Keratinocyte (primary cell): ENCODE measurements around the gene CDK12. TPM values are rescaled to one million over a fixed set of nuclear protein-coding genes. Genes with fewer than 3 reads are reported as not detected.

ENCODE experiments used
- DNase-seq: peaks from one replicate; pipeline ENCODE4 v3.0.0-alpha.2; 2011; ENCODE audit warnings: low read depth, missing footprints, low spot score
- FAIRE-seq: peaks from 2 replicates; lab custom pipeline; 2011; peaks lifted over from hg19 to GRCh38; lab: Jason Lieb, UNC
- H2AFZ ChIP-seq: 2 replicates; pipeline ENCODE4 v1.6.0; 2012; ENCODE audit warnings: low read length, control low read depth, inconsistent platforms; ENCODE audit not compliant: control insufficient read depth
- H3K27ac ChIP-seq: 2 replicates; pipeline ENCODE4 v1.5.1; 2011; ENCODE audit warnings: low read length; ENCODE audit not compliant: control insufficient read depth, insufficient read depth
- H3K27me3 ChIP-seq: 3 replicates; pipeline ENCODE4 v1.6.0; 2011; ENCODE audit warnings: low read length; ENCODE audit not compliant: control insufficient read depth, insufficient read depth; ENCODE audit errors: extremely low read depth
- H3K36me3 ChIP-seq, 2 experiments: 2 replicates in 1 of 2; 3 replicates in 1 of 2; pipeline ENCODE4 v1.5.1; 2011; ENCODE audit warnings: low read length in 2 of 2, mild to moderate bottlenecking in 1 of 2; ENCODE audit not compliant: control insufficient read depth in 2 of 2, insufficient read depth in 2 of 2; ENCODE audit errors: extremely low read depth in 1 of 2
- H3K4me1 ChIP-seq: 3 replicates; pipeline ENCODE4 v1.5.1; 2011; ENCODE audit warnings: low read length; ENCODE audit not compliant: control insufficient read depth, insufficient read depth; ENCODE audit errors: extremely low read depth
- H3K4me2 ChIP-seq: 3 replicates; pipeline ENCODE4 v1.6.0; 2011; ENCODE audit warnings: low read depth, low read length; ENCODE audit not compliant: control insufficient read depth, insufficient read depth; ENCODE audit errors: extremely low read depth
- H3K4me3 ChIP-seq, 3 experiments: fragments of 200-600 bp in 1 of 3; sonication (generic) in 1 of 3; 2 replicates in 2 of 3; 3 replicates in 1 of 3; pipeline ENCODE4 v1.5.1; 2011 to 2016; ENCODE audit warnings: low read length in 3 of 3, mild to moderate bottlenecking in 3 of 3, control low read depth in 2 of 3, inconsistent platforms in 1 of 3, low read depth in 1 of 3, mixed read lengths in 1 of 3, mixed run types in 1 of 3, moderate library complexity in 1 of 3; ENCODE audit not compliant: control insufficient read depth in 2 of 3, insufficient read depth in 2 of 3; ENCODE audit errors: extremely low read depth in 1 of 3
- H3K79me2 ChIP-seq: 2 replicates; pipeline ENCODE4 v1.6.0; 2012; ENCODE audit warnings: low read length; ENCODE audit not compliant: control insufficient read depth, insufficient read depth
- H3K9ac ChIP-seq: 3 replicates; pipeline ENCODE4 v1.6.0; 2011; ENCODE audit warnings: low read length; ENCODE audit not compliant: control insufficient read depth, insufficient read depth; ENCODE audit errors: extremely low read depth
- H3K9me1 ChIP-seq: 3 replicates; pipeline ENCODE4 v1.6.0; 2011; ENCODE audit warnings: low read length; ENCODE audit not compliant: control insufficient read depth, insufficient read depth; ENCODE audit errors: extremely low read depth
- H3K9me3 ChIP-seq: 2 replicates; pipeline ENCODE4 v1.5.1; 2012; ENCODE audit warnings: low read depth, low read length; ENCODE audit not compliant: control insufficient read depth
- H4K20me1 ChIP-seq: 3 replicates; pipeline ENCODE4 v1.6.0; 2011; ENCODE audit warnings: low read length; ENCODE audit not compliant: control insufficient read depth, insufficient read depth; ENCODE audit errors: extremely low read depth
- EZH2 ChIP-seq: IDR thresholded peaks from one replicate; pipeline ENCODE4 v1.6.1; 2012; ENCODE audit warnings: inconsistent platforms, mild to moderate bottlenecking, low read length, moderate library complexity
- dilution Hi-C: fragments of 300-500 bp; cut with MboI; formaldehyde crosslinking; loops from one replicate; pipeline ENCODE4 v1.7.0; 2020; ENCODE audit warnings: low sequenced_read_pairs; ENCODE audit not compliant: extremely low pct_ligation_motif_present
- polyA minus RNA-seq, 3 experiments: library from RNA; depleted of rRNA, polyadenylated mRNA; stranded (reverse); fragments of >200 nt; gene quantifications; 1 replicate in 1 of 3; 2 replicates in 1 of 3; 3 replicates in 1 of 3; pipeline ENCODE4 v1.2.3, GENCODE V29; 2011
- polyA plus RNA-seq, 5 experiments: library from polyadenylated mRNA; depleted of rRNA in 3 of 5; stranded (reverse) in 3 of 5; stranded (forward) in 1 of 5; unstranded in 1 of 5; fragments of >200 nt; gene quantifications; 1 replicate in 1 of 5; 2 replicates in 3 of 5; 3 replicates in 1 of 5; pipeline versions ENCODE4 v1.2.1 to v1.2.3, GENCODE V29; 2011 to 2012; ENCODE audit warnings: missing spikeins in 2 of 5, low read depth in 1 of 5, low replicate concordance in 1 of 5
- TF ChIP-seq, protein P1 (sequence below), 3 experiments: IDR thresholded peaks in 1 of 3; conservative IDR thresholded peaks in 1 of 3; optimal IDR thresholded peaks in 1 of 3; 2 replicates in 2 of 3; 3 replicates in 1 of 3; pipeline versions ENCODE3 to v1.5.1; 2011; ENCODE audit warnings: low read length in 3 of 3, mild to moderate bottlenecking in 3 of 3, moderate library complexity in 2 of 3, control low read depth in 1 of 3, inconsistent platforms in 1 of 3; ENCODE audit not compliant: insufficient read depth in 2 of 3; ENCODE audit errors: extremely low read depth in 1 of 3

CDK12 gene
- polyA plus RNA-seq, result 25.7 to 26.6 TPM (median 26.2 TPM) in 3 replicates
- polyA plus RNA-seq (2011; ENCODE audit: low read depth), result 18.4 TPM
- 12.7 and 17.8 TPM in 2 replicates for polyA plus RNA-seq (2011; cell fraction: cytosol; rRNA removed)
- 61.9 and 71.1 TPM in 2 replicates for polyA plus RNA-seq (2011; cell fraction: nucleus; rRNA removed)
- polyA plus RNA-seq (2012; ENCODE audit: low replicate concordance), result 17.9 and 26.9 TPM in 2 replicates
- 43.2 to 66.1 TPM (median 52.3 TPM) in 3 replicates for polyA minus RNA-seq
- 24.7 TPM for polyA minus RNA-seq (2011; cell fraction: cytosol; rRNA and poly(A)+ RNA removed)
- polyA minus RNA-seq (2011; cell fraction: nucleus; rRNA and poly(A)+ RNA removed), result 55.0 and 98.7 TPM in 2 replicates

DNA sequence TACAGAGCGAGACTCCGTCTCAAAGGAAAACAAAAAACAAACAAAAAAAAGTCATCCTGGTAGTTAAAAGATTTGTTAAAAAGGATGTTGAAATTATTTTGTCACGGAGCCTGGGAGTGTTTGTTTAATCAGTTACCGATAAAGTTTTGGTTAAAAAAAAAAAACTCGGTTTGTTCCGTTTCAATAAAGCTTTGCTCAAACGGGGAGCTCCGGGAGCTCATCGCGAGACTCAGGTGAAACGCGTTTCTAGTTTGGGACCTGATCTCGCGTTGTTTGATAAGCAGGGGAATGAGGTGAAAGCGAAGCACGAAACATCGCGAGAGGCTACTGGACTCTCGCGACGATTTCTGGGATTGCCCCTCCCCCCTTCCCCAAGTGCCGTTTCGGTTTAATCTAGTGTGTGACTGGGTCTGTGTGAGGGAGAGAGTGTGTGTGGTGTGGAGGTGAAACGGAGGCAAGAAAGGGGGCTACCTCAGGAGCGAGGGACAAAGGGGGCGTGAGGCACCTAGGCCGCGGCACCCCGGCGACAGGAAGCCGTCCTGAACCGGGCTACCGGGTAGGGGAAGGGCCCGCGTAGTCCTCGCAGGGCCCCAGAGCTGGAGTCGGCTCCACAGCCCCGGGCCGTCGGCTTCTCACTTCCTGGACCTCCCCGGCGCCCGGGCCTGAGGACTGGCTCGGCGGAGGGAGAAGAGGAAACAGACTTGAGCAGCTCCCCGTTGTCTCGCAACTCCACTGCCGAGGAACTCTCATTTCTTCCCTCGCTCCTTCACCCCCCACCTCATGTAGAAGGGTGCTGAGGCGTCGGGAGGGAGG is at the start of gene CDK12:
CDK12 (plus strand) TSS at position 374 of the 813 bp plus-strand sequence. CDS start 586 bp downstream, outside the sequence.
- Histone ChIP-seq H3K9me1 (no peaks in the 10 kb centered on the region), H2AFZ (peak within 1 kb of the TSS; percentile 91), H3K79me2 (peaks cover 49% of the 10 kb centered on the region), H3K4me1 (peaks cover 9% of the 10 kb centered on the region), H3K9ac (peak within 1 kb of the TSS; percentile 100), H4K20me1 (peaks cover 24% of the 10 kb centered on the region), H3K36me3 (no peaks in the 10 kb centered on the region), H3K27me3 (no peaks in the 10 kb centered on the region), H3K4me3 (peak within 1 kb of the TSS; percentile 84 to 98 (median 90)), H3K9me3 (no peaks in the 10 kb centered on the region), H3K4me2 (peak within 1 kb of the TSS; percentile 99), H3K27ac (peak within 1 kb of the TSS; percentile 99)
- TF ChIP-seq EZH2, result no peak
- TF ChIP-seq, protein P1, sequence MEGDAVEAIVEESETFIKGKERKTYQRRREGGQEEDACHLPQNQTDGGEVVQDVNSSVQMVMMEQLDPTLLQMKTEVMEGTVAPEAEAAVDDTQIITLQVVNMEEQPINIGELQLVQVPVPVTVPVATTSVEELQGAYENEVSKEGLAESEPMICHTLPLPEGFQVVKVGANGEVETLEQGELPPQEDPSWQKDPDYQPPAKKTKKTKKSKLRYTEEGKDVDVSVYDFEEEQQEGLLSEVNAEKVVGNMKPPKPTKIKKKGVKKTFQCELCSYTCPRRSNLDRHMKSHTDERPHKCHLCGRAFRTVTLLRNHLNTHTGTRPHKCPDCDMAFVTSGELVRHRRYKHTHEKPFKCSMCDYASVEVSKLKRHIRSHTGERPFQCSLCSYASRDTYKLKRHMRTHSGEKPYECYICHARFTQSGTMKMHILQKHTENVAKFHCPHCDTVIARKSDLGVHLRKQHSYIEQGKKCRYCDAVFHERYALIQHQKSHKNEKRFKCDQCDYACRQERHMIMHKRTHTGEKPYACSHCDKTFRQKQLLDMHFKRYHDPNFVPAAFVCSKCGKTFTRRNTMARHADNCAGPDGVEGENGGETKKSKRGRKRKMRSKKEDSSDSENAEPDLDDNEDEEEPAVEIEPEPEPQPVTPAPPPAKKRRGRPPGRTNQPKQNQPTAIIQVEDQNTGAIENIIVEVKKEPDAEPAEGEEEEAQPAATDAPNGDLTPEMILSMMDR (optimal IDR thresholded peaks at IDR 0.05 in 1 of 3, IDR thresholded peaks at IDR 0.05 in 1 of 3, conservative IDR thresholded peaks at IDR 0.05 in 1 of 3; ENCODE audit: extremely low read depth in 1 of 3, insufficient read depth in 2 of 3, low read length in 3 of 3), result no peak
- dilution Hi-C loops, result no loop called here
- DNase-seq, result peak; percentile 96
- FAIRE-seq, result peak; percentile 68

DNA sequence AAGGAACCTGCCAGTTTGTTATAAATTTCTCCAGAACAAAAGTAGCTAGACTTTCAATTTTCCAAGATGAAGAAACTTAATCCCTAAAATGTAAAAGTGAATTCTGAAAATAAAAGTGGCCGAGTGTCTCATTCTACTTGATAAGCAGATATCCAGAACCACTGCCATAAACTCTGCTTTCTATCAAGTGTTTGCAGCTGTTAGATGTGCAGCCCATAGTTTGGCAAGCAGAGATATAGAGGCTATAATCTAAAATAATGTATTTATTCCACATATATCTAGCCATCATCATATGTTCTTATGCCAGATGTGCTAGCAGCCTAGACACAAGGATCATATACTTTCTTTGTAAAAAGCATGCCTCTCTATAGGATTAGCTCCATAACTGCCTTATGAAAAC is 45.1 kb upstream of the CDK12 start:
- no peak overlapping the region for H2AFZ ChIP-seq
- H3K36me3 ChIP-seq, result peaks cover 18 to 24% of the 10 kb centered on the region in 2 experiments
- no peaks in the 10 kb centered on the region for H3K27me3 ChIP-seq
- no peaks in the 10 kb centered on the region for H3K4me1 ChIP-seq
- TF ChIP-seq, protein P1 (optimal IDR thresholded peaks at IDR 0.05 in 1 of 3, IDR thresholded peaks at IDR 0.05 in 1 of 3, conservative IDR thresholded peaks at IDR 0.05 in 1 of 3; ENCODE audit: extremely low read depth in 1 of 3, insufficient read depth in 2 of 3, low read length in 3 of 3), result no peak
- TF ChIP-seq EZH2, result no peak
- no peak for FAIRE-seq
- no peak for DNase-seq
- H3K4me3 ChIP-seq, result no peak overlapping the region
- H3K4me2 ChIP-seq, result no peak overlapping the region
- H3K79me2 ChIP-seq, result no peaks in the 10 kb centered on the region
- no peak overlapping the region for H3K9ac ChIP-seq
- H3K9me1 ChIP-seq, result no peaks in the 10 kb centered on the region
- H4K20me1 ChIP-seq, result no peaks in the 10 kb centered on the region
- H3K27ac ChIP-seq, result no peak overlapping the region
- dilution Hi-C loops, result no loop called here
- no peaks in the 10 kb centered on the region for H3K9me3 ChIP-seq
